ENCODE measurements around the gene MYO1G. TPM values are rescaled to one million over a fixed set of nuclear protein-coding genes. Genes with fewer than 3 reads are reported as not detected.
"Not testable (repeated sequence)": the region's sequence is repeated elsewhere in the genome, so short reads cannot be mapped to it uniquely, and the experiment has no call there.

MYO1G gene
- total RNA-seq, 2 experiments from 2014 or later: 391 to 406 TPM

DNA sequence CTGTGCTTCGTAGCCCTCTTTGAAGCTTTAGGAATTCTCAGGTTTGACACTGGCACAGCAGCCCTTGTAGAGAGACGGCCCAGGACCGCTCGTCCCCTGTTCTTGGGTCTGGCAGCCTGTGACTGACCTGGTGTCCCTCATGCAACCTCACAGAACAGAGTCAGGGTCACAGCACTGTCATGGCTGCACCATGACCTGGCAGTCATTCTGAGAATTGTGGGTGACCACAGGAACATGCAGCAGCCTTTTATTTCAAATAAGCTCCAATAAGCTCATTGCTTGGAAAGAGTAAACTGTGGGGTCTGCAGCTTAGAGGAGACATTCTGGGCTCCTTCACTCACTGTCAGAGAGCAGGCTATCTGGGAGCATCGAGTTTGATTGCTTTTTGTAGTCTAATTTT, 42.5 kb downstream of the MYO1G start:
- Mint-ChIP-seq H3K36me3 (ENCODE audit: low read depth) (no peaks in the 10 kb centered on the region), H3K9me3 (no peaks in the 10 kb centered on the region), H3K27me3 (ENCODE audit: low read depth) (no peaks in the 10 kb centered on the region), H3K4me1 (ENCODE audit: low read depth) (no peaks in the 10 kb centered on the region), H3K4me3 (no peak overlapping the region), H3K27ac (no peak overlapping the region)
- no peak for DNase-seq
- intact Hi-C loops (cut with micrococcal nuclease): no loop called here
- CTCF ChIA-PET: no interaction called here

- H3K27ac Mint-ChIP-seq: no peak overlapping the region
- DNase-seq: no peak
- H3K9me3 Mint-ChIP-seq: no peaks in the 10 kb centered on the region
- no peaks in the 10 kb centered on the region for H3K36me3 Mint-ChIP-seq (ENCODE audit: low read depth)
- H3K4me1 Mint-ChIP-seq (ENCODE audit: low read depth): no peaks in the 10 kb centered on the region
- intact Hi-C loops (cut with micrococcal nuclease): no loop called here
- CTCF ChIA-PET: interaction anchor here (0.6 kb wide), 1 partner anchor 194 kb away, joined by 3 read pairs; no protein-coding TSS in a partner anchor
- no peaks in the 10 kb centered on the region for H3K27me3 Mint-ChIP-seq (ENCODE audit: low read depth)
- no peak overlapping the region for H3K4me3 Mint-ChIP-seq
Measured at GRCh38 chr7:44935583-44935982, 43.2 kb downstream of the MYO1G start.

GRCh38 chr7:44935016-44935415, 43.8 kb downstream of the MYO1G start:
- H3K27me3 Mint-ChIP-seq (ENCODE audit: low read depth): no peaks in the 10 kb centered on the region
- no peaks in the 10 kb centered on the region for H3K36me3 Mint-ChIP-seq (ENCODE audit: low read depth)
- no peaks in the 10 kb centered on the region for H3K9me3 Mint-ChIP-seq
- H3K27ac Mint-ChIP-seq: no peak overlapping the region
- DNase-seq: no peak
- intact Hi-C loops (cut with micrococcal nuclease): no loop called here
- CTCF ChIA-PET: no interaction called here
- H3K4me1 Mint-ChIP-seq (ENCODE audit: low read depth): no peaks in the 10 kb centered on the region
- no peak overlapping the region for H3K4me3 Mint-ChIP-seq

DNA sequence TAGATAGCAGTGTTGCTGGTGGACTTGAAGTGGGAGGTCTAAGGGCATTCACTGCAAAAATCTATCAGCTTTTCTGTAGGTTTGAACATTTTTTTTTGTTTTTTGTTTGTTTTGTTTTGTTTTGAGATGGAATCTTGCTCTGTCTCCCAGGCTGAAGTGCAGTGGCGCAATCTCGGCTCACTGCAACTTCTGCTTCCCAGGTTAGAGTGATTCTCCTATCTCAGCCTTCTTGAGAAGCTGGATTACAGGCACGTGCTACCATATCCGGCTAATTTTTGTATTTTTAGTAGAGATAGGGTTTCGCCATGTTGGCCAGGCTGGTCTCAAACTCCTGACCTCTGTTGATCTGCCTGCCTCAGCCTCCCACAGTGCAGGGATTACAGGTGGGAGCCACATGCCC, 44.3 kb downstream of the MYO1G start:
- H3K27me3 Mint-ChIP-seq (ENCODE audit: low read depth); H3K4me1 Mint-ChIP-seq (ENCODE audit: low read depth); H3K27ac Mint-ChIP-seq; CTCF ChIA-PET; intact Hi-C loops (cut with micrococcal nuclease); H3K9me3 Mint-ChIP-seq; H3K36me3 Mint-ChIP-seq (ENCODE audit: low read depth); H3K4me3 Mint-ChIP-seq; DNase-seq: not testable (repeated sequence)

- Mint-ChIP-seq H3K27me3 (ENCODE audit: low read depth) (no peaks in the 10 kb centered on the region), H3K9me3 (no peaks in the 10 kb centered on the region), H3K27ac (no peak overlapping the region), H3K36me3 (ENCODE audit: low read depth) (no peaks in the 10 kb centered on the region), H3K4me3 (no peak overlapping the region), H3K4me1 (ENCODE audit: low read depth) (no peaks in the 10 kb centered on the region)
- CTCF ChIA-PET: no interaction called here
- intact Hi-C loops (cut with micrococcal nuclease): no loop called here
- no peak for DNase-seq
Measured at GRCh38 chr7:44930921-44931320, 47.9 kb downstream of the MYO1G start.

GRCh38 chr7:44922351-44922694, 56.5 kb downstream of the MYO1G start:
- no peak for DNase-seq
- Mint-ChIP-seq H3K4me3 (no peak overlapping the region), H3K9me3 (no peaks in the 10 kb centered on the region), H3K4me1 (ENCODE audit: low read depth) (peaks cover 8% of the 10 kb centered on the region), H3K36me3 (ENCODE audit: low read depth) (no peaks in the 10 kb centered on the region), H3K27ac (no peak overlapping the region), H3K27me3 (ENCODE audit: low read depth) (no peaks in the 10 kb centered on the region)
- intact Hi-C loops (cut with micrococcal nuclease): loop anchor here (1.0 to 2.0 kb wide), 6 partner anchors 65 to 334 kb away; partner anchors contain the start of genes H2AZ2 and PPIA
- CTCF ChIA-PET: interaction anchor here (0.7 to 3.5 kb wide), 15 partner anchors 11 to 212 kb away, joined by 3 to 29 read pairs (median 4); partner anchors contain the start of gene H2AZ2

DNA sequence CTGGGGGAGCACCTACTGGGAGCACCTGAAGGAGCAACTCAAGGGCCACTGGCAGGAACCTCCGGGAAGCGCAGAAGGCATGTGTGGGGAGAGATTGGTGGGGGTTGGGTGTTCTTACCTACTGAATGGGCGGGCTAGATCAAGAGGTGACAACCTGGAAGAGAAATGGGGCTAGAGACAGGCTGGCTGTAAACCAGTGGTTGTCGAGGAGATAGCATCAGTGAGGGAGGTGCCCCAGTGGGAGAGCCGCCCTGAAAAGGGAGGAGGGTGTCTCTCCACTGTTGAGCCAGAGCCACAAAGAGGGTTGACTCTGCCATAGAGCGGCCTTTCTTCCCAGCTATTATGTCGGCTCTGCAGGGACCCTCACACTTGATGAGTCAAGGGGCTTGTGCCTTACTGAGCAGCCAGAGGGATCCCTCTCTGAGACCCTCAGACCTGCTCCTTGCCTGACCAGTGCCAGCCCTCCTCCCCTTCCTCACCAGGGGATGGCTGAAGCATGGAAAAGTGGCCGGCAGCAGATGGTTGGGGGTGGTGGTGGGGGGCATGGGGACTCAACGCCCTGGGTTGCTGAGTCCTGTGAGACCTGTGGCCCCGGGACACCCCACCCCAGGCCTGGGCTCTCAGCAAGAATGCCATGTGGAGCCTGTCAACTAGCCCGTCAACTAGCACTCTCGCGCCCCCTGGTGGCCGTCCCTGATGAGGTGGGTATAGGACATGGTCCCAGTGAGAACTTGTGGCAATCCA, 57.0 kb downstream of the MYO1G start:
- Mint-ChIP-seq H3K4me1 (ENCODE audit: low read depth) (peaks cover 8% of the 10 kb centered on the region), H3K36me3 (ENCODE audit: low read depth) (no peaks in the 10 kb centered on the region), H3K4me3 (no peak overlapping the region), H3K27me3 (ENCODE audit: low read depth) (no peaks in the 10 kb centered on the region), H3K27ac (peak overlapping the region; percentile 30), H3K9me3 (no peaks in the 10 kb centered on the region)
- DNase-seq: peak; percentile 99
- intact Hi-C loops (cut with micrococcal nuclease): loop anchor here (1.0 to 2.0 kb wide), 6 partner anchors 64 to 333 kb away; partner anchors contain the start of genes H2AZ2 and PPIA
- CTCF ChIA-PET: interaction anchor here (0.7 to 3.5 kb wide), 15 partner anchors 12 to 213 kb away, joined by 3 to 29 read pairs (median 4); partner anchors contain the start of gene H2AZ2

DNA sequence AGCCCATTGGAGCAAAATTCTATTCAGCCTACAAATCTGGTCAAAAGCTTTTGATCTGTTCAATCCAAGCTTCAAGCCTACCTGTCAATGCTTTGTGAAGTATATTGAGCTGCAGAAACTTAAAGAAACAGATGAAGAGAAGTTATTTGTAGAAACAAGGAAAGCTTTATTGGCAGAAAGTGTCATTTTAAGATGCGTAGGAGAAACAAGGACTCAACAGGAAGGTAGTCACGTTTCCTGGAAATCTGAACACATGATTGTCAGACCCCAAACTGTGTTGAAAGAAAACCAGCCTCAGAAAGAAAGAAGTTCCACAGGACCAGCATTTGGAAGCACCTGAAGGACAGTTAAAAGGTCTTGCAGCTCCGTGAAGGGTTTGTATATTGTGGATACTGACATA, 58.7 kb downstream of the MYO1G start:
- peaks cover 12% of the 10 kb centered on the region for H3K4me1 Mint-ChIP-seq (ENCODE audit: low read depth)
- H3K9me3 Mint-ChIP-seq: no peaks in the 10 kb centered on the region
- CTCF ChIA-PET: interaction anchor here (0.7 to 2.2 kb wide), 8 partner anchors 29 to 321 kb away, joined by 3 to 34 read pairs (median 3); no protein-coding TSS in a partner anchor
- H3K4me3 Mint-ChIP-seq: no peak overlapping the region
- no peak overlapping the region for H3K27ac Mint-ChIP-seq
- H3K36me3 Mint-ChIP-seq (ENCODE audit: low read depth): no peaks in the 10 kb centered on the region
- no peaks in the 10 kb centered on the region for H3K27me3 Mint-ChIP-seq (ENCODE audit: low read depth)
- intact Hi-C loops (cut with micrococcal nuclease): no loop called here
- no peak for DNase-seq

GRCh38 chr7:44918029-44918428, 60.8 kb downstream of the MYO1G start:
- H3K27ac Mint-ChIP-seq: no peak overlapping the region
- H3K27me3 Mint-ChIP-seq (ENCODE audit: low read depth): no peaks in the 10 kb centered on the region
- CTCF ChIA-PET: interaction anchor here (0.6 to 2.1 kb wide), 4 partner anchors 26 to 95 kb away, joined by 3 to 7 read pairs (median 3); no protein-coding TSS in a partner anchor
- H3K36me3 Mint-ChIP-seq (ENCODE audit: low read depth): no peaks in the 10 kb centered on the region
- H3K4me1 Mint-ChIP-seq (ENCODE audit: low read depth): peaks cover 23% of the 10 kb centered on the region
- intact Hi-C loops (cut with micrococcal nuclease): no loop called here
- no peak for DNase-seq
- H3K9me3 Mint-ChIP-seq: no peaks in the 10 kb centered on the region
- no peak overlapping the region for H3K4me3 Mint-ChIP-seq

- H3K27ac Mint-ChIP-seq: no peak overlapping the region
- CTCF ChIA-PET: interaction anchor here (0.6 to 2.1 kb wide), 3 partner anchors 26 to 66 kb away, joined by 3 to 7 read pairs (median 3); no protein-coding TSS in a partner anchor
- intact Hi-C loops (cut with micrococcal nuclease): no loop called here
- H3K9me3 Mint-ChIP-seq: no peaks in the 10 kb centered on the region
- H3K4me3 Mint-ChIP-seq: no peak overlapping the region
- H3K4me1 Mint-ChIP-seq (ENCODE audit: low read depth): peaks cover 23% of the 10 kb centered on the region
- no peaks in the 10 kb centered on the region for H3K36me3 Mint-ChIP-seq (ENCODE audit: low read depth)
- no peaks in the 10 kb centered on the region for H3K27me3 Mint-ChIP-seq (ENCODE audit: low read depth)
- DNase-seq: no peak
Measured at GRCh38 chr7:44917465-44917864, 61.4 kb downstream of the MYO1G start.

DNA sequence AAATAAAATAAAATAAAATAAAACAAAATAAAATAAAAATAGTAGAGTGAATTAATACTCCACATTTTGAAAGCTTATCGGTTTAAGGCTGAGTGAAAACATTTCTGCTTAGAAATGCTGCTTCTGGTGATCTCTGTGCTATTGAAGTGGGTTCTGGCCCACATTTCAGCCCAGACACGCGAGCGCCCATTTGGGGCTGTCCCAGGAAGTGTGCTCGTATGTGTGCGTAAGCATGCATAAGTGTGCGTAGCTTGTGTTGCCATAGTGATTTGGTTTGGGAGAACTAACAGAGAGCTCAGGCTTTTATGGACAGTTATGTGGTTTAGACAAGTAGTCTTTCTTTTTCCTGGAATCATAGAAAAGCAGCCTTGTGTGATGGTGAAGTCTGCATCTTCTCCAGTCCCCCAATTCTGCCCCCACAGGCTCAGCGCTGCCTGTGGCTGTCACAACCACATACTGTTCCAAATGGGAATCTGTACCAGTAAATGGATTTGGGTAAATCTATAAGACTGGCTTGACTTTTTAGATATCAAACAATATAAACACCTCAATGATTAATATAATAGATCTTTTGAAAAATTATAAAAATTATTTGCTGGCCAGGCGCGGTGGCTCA, 63.7 kb downstream of the MYO1G start:
- no peaks in the 10 kb centered on the region for H3K9me3 Mint-ChIP-seq
- H3K36me3 Mint-ChIP-seq (ENCODE audit: low read depth): no peaks in the 10 kb centered on the region
- no peaks in the 10 kb centered on the region for H3K27me3 Mint-ChIP-seq (ENCODE audit: low read depth)
- intact Hi-C loops (cut with micrococcal nuclease): loop anchor here (1.0 to 2.0 kb wide), 9 partner anchors 24 to 333 kb away; partner anchors contain the start of genes H2AZ2, PPIA, PURB and TMED4
- peaks cover 17% of the 10 kb centered on the region for H3K4me1 Mint-ChIP-seq (ENCODE audit: low read depth)
- no peak overlapping the region for H3K4me3 Mint-ChIP-seq
- H3K27ac Mint-ChIP-seq: peak overlapping the region; percentile 83
- peak; percentile 88 for DNase-seq
- CTCF ChIA-PET: interaction anchor here (0.8 to 2.7 kb wide), 2 partner anchors 41 to 58 kb away, joined by 3 to 24 read pairs; no protein-coding TSS in a partner anchor

DNA sequence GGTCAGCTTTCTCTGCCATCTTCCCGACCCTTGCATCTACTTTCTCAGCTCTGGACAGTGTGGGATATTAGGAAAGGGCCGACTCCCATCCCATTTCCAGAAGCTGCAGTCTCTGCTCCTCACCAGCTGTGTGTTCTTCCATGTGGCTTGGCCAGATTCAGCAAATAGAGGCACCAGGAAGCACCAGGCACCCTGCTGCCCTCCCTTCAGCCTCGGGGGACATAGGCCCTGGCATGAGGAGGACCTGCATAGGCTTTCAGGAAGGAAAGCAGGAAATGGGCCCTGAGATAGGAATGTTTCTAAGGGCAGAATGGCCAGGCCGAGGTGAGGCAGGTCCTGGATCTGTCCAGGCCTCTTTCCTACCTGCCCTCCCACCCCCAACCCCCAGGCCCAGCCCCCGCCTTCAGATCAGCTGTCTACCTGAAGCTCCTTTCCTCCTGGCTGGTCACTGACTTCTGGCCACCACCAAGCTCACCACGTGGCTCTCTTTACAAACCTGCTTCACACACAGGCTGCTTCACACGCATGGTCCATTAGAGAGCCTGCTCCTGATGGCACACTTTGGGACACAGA, 66.0 kb downstream of the MYO1G start:
- Mint-ChIP-seq H3K9me3 (no peaks in the 10 kb centered on the region), H3K27ac (peak overlapping the region; percentile 62), H3K4me1 (ENCODE audit: low read depth) (peaks cover 15% of the 10 kb centered on the region), H3K36me3 (ENCODE audit: low read depth) (no peaks in the 10 kb centered on the region), H3K4me3 (no peak overlapping the region), H3K27me3 (ENCODE audit: low read depth) (peaks cover 2% of the 10 kb centered on the region)
- intact Hi-C loops (cut with micrococcal nuclease): no loop called here
- CTCF ChIA-PET: interaction anchor here (0.7 to 2.7 kb wide), 6 partner anchors 25 to 223 kb away, joined by 3 to 24 read pairs (median 4); no protein-coding TSS in a partner anchor
- no peak for DNase-seq

Measured in activated naive CD4-positive, alpha-beta T cell treated with anti-CD3 and anti-CD28 coated beads for 36 hours (primary cell).